Ammon's horn (tissue), 1 donor: Measurements from ENCODE around the gene KIF15.

Source experiments
- DNase-seq: peaks from one replicate; pipeline ENCODE4 v3.0.0-alpha.2; 2016; ENCODE audit warnings: low spot score

Gene KIF15

GRCh38 chr3:44883213-44883955 is 121.8 kb downstream of the KIF15 start:
- no peak for DNase-seq

- peak; percentile 50 for DNase-seq
Observed at GRCh38 chr3:44883999-44884431, 122.4 kb downstream of the KIF15 start.

- DNase-seq: peak; percentile 70
Observed at GRCh38 chr3:44885618-44886017, 124.0 kb downstream of the KIF15 start.

GRCh38 chr3:44886561-44886960 is 125.0 kb downstream of the KIF15 start:
- no peak for DNase-seq

GRCh38 chr3:44887101-44887500 is 125.5 kb downstream of the KIF15 start:
- DNase-seq: peak; percentile 11

GRCh38 chr3:44890258-44890657 is 128.7 kb downstream of the KIF15 start:
- DNase-seq: no peak

GRCh38 chr3:44890852-44891251 is 129.3 kb downstream of the KIF15 start:
- DNase-seq: no peak

- no peak for DNase-seq
Observed at GRCh38 chr3:44892689-44893088, 131.1 kb downstream of the KIF15 start.

GRCh38 chr3:44893097-44893496 is 131.5 kb downstream of the KIF15 start:
- DNase-seq: no peak

- no peak for DNase-seq
Observed at GRCh38 chr3:44894485-44894884, 132.9 kb downstream of the KIF15 start.

- no peak for DNase-seq
Observed at GRCh38 chr3:44896440-44896839, 134.8 kb downstream of the KIF15 start.

GRCh38 chr3:44899683-44900367 is 138.2 kb downstream of the KIF15 start:
- DNase-seq: no peak

GRCh38 chr3:44902628-44903027 is 141.0 kb downstream of the KIF15 start:
- no peak for DNase-seq
